IMR-90 (cell line): Measurements from ENCODE around the gene WIPI1. TPM values are rescaled to one million over a fixed set of nuclear protein-coding genes. Genes with fewer than 3 reads are reported as not detected.

Experiments
- ATAC-seq: fragments of 200-7000 bp; cut with Tn5 transposase; 2 replicates; pipeline ENCODE4 v1.9.1; 2020; ENCODE audit warnings: low read depth, mild to moderate bottlenecking, moderate library complexity
- BruUV-seq: library from RNA; stranded (reverse); fragments of 400-500 nt; replicated peaks from 2 replicates; lab custom pipeline; 2021; lab: Mats Ljungman, UMichigan
- CTCF ChIA-PET: fragments of 300-600 bp; formaldehyde crosslinking; extraction: SDS; loops from one replicate; lab custom pipeline; 2021; ENCODE audit warnings: antibody characterized with exemption; lab: Yijun Ruan, JAX
- POLR2A ChIA-PET: fragments of 300-600 bp; sonication (Branson Sonifier 250); formaldehyde crosslinking; loops from one replicate; lab custom pipeline; 2022; ENCODE audit warnings: antibody characterized with exemption; ENCODE audit not compliant: unreplicated experiment; lab: Charles Lee
- DNase-seq: peaks from one replicate; pipeline ENCODE4 v3.0.0; 2013
- H2AFZ ChIP-seq: replicated peaks from 2 replicates; pipeline ENCODE3; 2013; ENCODE audit warnings: low read length, mild to moderate bottlenecking; ENCODE audit not compliant: poor library complexity
- H2AK5ac ChIP-seq: 2 replicates; pipeline ENCODE4 v1.6.1; 2013; ENCODE audit warnings: low read depth, low read length, inconsistent platforms
- H2AK9ac ChIP-seq: replicated peaks from 2 replicates; pipeline ENCODE3; 2013; ENCODE audit warnings: mild to moderate bottlenecking, low read depth, low read length, moderate library complexity; ENCODE audit not compliant: poor library complexity
- H2BK120ac ChIP-seq: 2 replicates; pipeline ENCODE4 v1.6.1; 2013; ENCODE audit warnings: low read depth, low read length, inconsistent platforms
- H2BK15ac ChIP-seq: 3 replicates; pipeline ENCODE4 v1.6.1; 2013; ENCODE audit warnings: low read depth, low read length, inconsistent platforms
- H2BK20ac ChIP-seq: 2 replicates; pipeline ENCODE4 v1.6.1; 2013; ENCODE audit warnings: low read depth, mild to moderate bottlenecking, inconsistent platforms, low read length, moderate library complexity
- H2BK5ac ChIP-seq: 2 replicates; pipeline ENCODE4 v1.6.1; 2013; ENCODE audit warnings: mild to moderate bottlenecking, low read depth, low read length, inconsistent platforms; ENCODE audit not compliant: poor library complexity, severe bottlenecking
- H3K14ac ChIP-seq: replicated peaks from 2 replicates; pipeline ENCODE4 v1.6.1; 2013; ENCODE audit warnings: low read depth, low read length, inconsistent platforms
- H3K18ac ChIP-seq: 2 replicates; pipeline ENCODE4 v1.6.1; 2013; ENCODE audit warnings: low read depth, low read length, control low read depth
- H3K23ac ChIP-seq: 2 replicates; pipeline ENCODE4 v1.6.1; 2013; ENCODE audit warnings: low read depth, low read length, inconsistent platforms
- H3K27ac ChIP-seq: 2 replicates; pipeline ENCODE4 v1.5.1; 2013; ENCODE audit warnings: mild to moderate bottlenecking, control low read depth, low read length; ENCODE audit not compliant: insufficient read depth
- H3K27me3 ChIP-seq: 2 replicates; pipeline ENCODE4 v1.6.1; 2013; ENCODE audit warnings: low read length; ENCODE audit not compliant: control insufficient read depth, insufficient read depth
- H3K36me3 ChIP-seq: 2 replicates; pipeline ENCODE4 v1.6.1; 2013; ENCODE audit warnings: low read length, mixed read lengths; ENCODE audit not compliant: control insufficient read depth, insufficient read depth
- H3K4ac ChIP-seq: 2 replicates; pipeline ENCODE4 v1.6.1; 2013; ENCODE audit warnings: low read depth, low read length, inconsistent platforms
- H3K4me1 ChIP-seq: 2 replicates; pipeline ENCODE4 v1.6.1; 2013; ENCODE audit warnings: low read length, mixed read lengths; ENCODE audit not compliant: control insufficient read depth, insufficient read depth
- H3K4me2 ChIP-seq: 2 replicates; pipeline ENCODE4 v1.6.1; 2013; ENCODE audit warnings: low read depth, mild to moderate bottlenecking, control low read depth, low read length, moderate library complexity
- H3K4me3 ChIP-seq: 2 replicates; pipeline ENCODE4 v1.5.1; 2013; ENCODE audit warnings: low read depth, mild to moderate bottlenecking, control low read depth, low read length, moderate library complexity; ENCODE audit not compliant: insufficient read depth
- H3K56ac ChIP-seq: 2 replicates; pipeline ENCODE4 v1.6.1; 2013; ENCODE audit warnings: low read length, inconsistent platforms; ENCODE audit not compliant: insufficient read depth; ENCODE audit errors: extremely low read depth
- H3K79me1 ChIP-seq, 2 experiments: 2 replicates each; pipeline ENCODE4 v1.6.1; 2013; ENCODE audit warnings: low read length in 2 of 2, inconsistent platforms in 1 of 2, low read depth in 1 of 2
- H3K9ac ChIP-seq: 2 replicates; pipeline ENCODE4 v1.6.1; 2013; ENCODE audit warnings: low read depth, low read length, control low read depth
- H3K9me1 ChIP-seq: 2 replicates; pipeline ENCODE4 v1.6.1; 2013; ENCODE audit warnings: low read length, inconsistent platforms; ENCODE audit not compliant: insufficient read depth
- H3K9me3 ChIP-seq: 2 replicates; pipeline ENCODE4 v1.6.1; 2013; ENCODE audit warnings: low read length; ENCODE audit not compliant: control insufficient read depth, insufficient read depth
- H4K20me1 ChIP-seq: 2 replicates; pipeline ENCODE4 v1.6.1; 2013; ENCODE audit warnings: low read length, inconsistent platforms; ENCODE audit not compliant: insufficient read depth
- H4K5ac ChIP-seq: 2 replicates; pipeline ENCODE4 v1.6.1; 2013; ENCODE audit warnings: mild to moderate bottlenecking, low read depth, low read length, control low read depth
- H4K8ac ChIP-seq, 2 experiments: 2 replicates each; pipeline ENCODE4 v1.6.1; 2013; ENCODE audit warnings: low read depth in 2 of 2, low read length in 2 of 2, control low read depth in 1 of 2, inconsistent platforms in 1 of 2
- H4K91ac ChIP-seq: 2 replicates; pipeline ENCODE4 v1.6.1; 2013; ENCODE audit warnings: low read depth, low read length, inconsistent platforms; ENCODE audit not compliant: insufficient read depth
- CHD1 ChIP-seq: IDR thresholded peaks from 2 replicates; pipeline ENCODE4 v1.6.1; 2012; ENCODE audit warnings: low read depth, low read length, improper control_type of control experiment
- FOS ChIP-seq: fragments of 150-350 bp; IDR thresholded peaks from 2 replicates; pipeline ENCODE4 v1.6.1; 2016; ENCODE audit warnings: low read depth, low read length
- MXI1 ChIP-seq: IDR thresholded peaks from 2 replicates; pipeline ENCODE4 v1.6.1; 2012; ENCODE audit warnings: low read depth, mild to moderate bottlenecking, low read length, moderate library complexity, borderline replicate concordance
- NFE2L2 ChIP-seq: fragments of 150-350 bp; IDR thresholded peaks from 2 replicates; pipeline ENCODE4 v1.6.1; 2016; ENCODE audit warnings: low read depth, mild to moderate bottlenecking, low read length
- POLR2A ChIP-seq: IDR thresholded peaks from 2 replicates; pipeline ENCODE4 v1.6.1; 2012; ENCODE audit warnings: mild to moderate bottlenecking, low read depth, low read length
- RFX5 ChIP-seq: IDR thresholded peaks from 2 replicates; pipeline ENCODE4 v1.8.0; 2012; ENCODE audit warnings: low read depth, mild to moderate bottlenecking, low read length, moderate library complexity
- SMC3 ChIP-seq: fragments of 150-350 bp; IDR thresholded peaks from 2 replicates; pipeline ENCODE4 v1.6.1; 2016; ENCODE audit warnings: low read depth, mild to moderate bottlenecking, antibody characterized with exemption, low read length, moderate library complexity
- WGBS, 2 experiments: methylation state at CpG; one replicate each; pipeline versions ENCODE4 v1.1.5 to v1.1.7; 2013; ENCODE audit warnings: missing lambda C conversion rate in 2 of 2; ENCODE audit not compliant: insufficient read length in 1 of 2; ENCODE audit errors: extremely low coverage in 2 of 2; 5-methylcytosine and 5-hydroxymethylcytosine counted together
- dilution Hi-C: fragments of 300-500 bp; cut with HindIII; formaldehyde crosslinking; loops from one replicate; pipeline ENCODE4 v1.14.3; 2018; ENCODE audit warnings: low sequenced_read_pairs; ENCODE audit not compliant: unreplicated experiment
- in situ Hi-C: fragments of 300-500 bp; cut with MboI; formaldehyde crosslinking; loops from 3 replicates; pipeline ENCODE4 v1.14.3; 2019; ENCODE audit warnings: low sequenced_read_pairs, inconsistent platforms, mixed read lengths
- intact Hi-C: fragments of 100-400 bp; cut with micrococcal nuclease; formaldehyde crosslinking; loops from 2 replicates; pipeline ENCODE4 v1.10.0; 2022
- polyA plus RNA-seq, 3 experiments: library from polyadenylated mRNA; depleted of rRNA; stranded (reverse); fragments of >200 nt; gene quantifications; 2 replicates each; pipeline ENCODE4 v1.2.3, GENCODE V29; 2012; ENCODE audit warnings: low replicate concordance in 1 of 3
- total RNA-seq: library from RNA; depleted of rRNA; stranded (reverse); fragments of >200 nt; gene quantifications from 2 replicates; pipeline ENCODE4 v1.2.3, GENCODE V29; 2012
- TF ChIP-seq, protein P1 (sequence below): conservative IDR thresholded peaks from 2 replicates; pipeline ENCODE4 v1.5.1; 2012; ENCODE audit warnings: mild to moderate bottlenecking, low read depth, low read length, improper control_type of control experiment

The WIPI1 gene
- total and polyA plus RNA-seq, 2 of the 4 experiments (the other 2 are of a cell fraction), result 78.6 to 129 TPM

- H2BK120ac ChIP-seq, result no peak overlapping the region
- peaks cover 22% of the 10 kb centered on the region; the same call in 1 of the 2 replicates for H4K20me1 ChIP-seq
- ChIA-PET POLR2A (no interaction called here), CTCF (interaction anchor here (0.9 to 2.5 kb wide), 4 partner anchors 17 to 286 kb away, joined by 3 to 15 read pairs (median 4); no protein-coding TSS in a partner anchor)
- dilution Hi-C loops (no loop called here), in situ Hi-C loops (loop anchor here (25.0 kb wide), 1 partner anchor 496 kb away; no protein-coding TSS in a partner anchor), intact Hi-C loops (loop anchor here (5.0 kb wide), 1 partner anchor 76 kb away; no protein-coding TSS in a partner anchor)
- H2AK9ac ChIP-seq, result no peak overlapping the region
- H3K79me1 ChIP-seq, result peaks cover 6 to 32% of the 10 kb centered on the region in 2 experiments; a peak in 2 of 4 replicates
- H3K4me2 ChIP-seq, result peak overlapping the region; percentile 83
- H3K27ac ChIP-seq, result no peak overlapping the region
- peak overlapping the region; percentile 65; the same call in 1 of the 2 replicates for H3K4me3 ChIP-seq
- no peak overlapping the region for H4K8ac ChIP-seq
- no peaks in the 10 kb centered on the region for H3K36me3 ChIP-seq
- no peak overlapping the region for H2BK5ac ChIP-seq
- no peak overlapping the region for H4K5ac ChIP-seq
- H3K18ac ChIP-seq, result no peak overlapping the region
- no peak overlapping the region for H2BK20ac ChIP-seq
- H2AFZ ChIP-seq, result no peak overlapping the region
- no peak overlapping the region for H2BK15ac ChIP-seq
- H3K9ac ChIP-seq, result 0 out of 2 replicates have a peak overlapping the region, but pooled peaks have one; percentile 32
- WGBS, 2 experiments, result no CpG with 5 or more reads among the region's 12 CpGs
- H3K9me3 ChIP-seq, result no peaks in the 10 kb centered on the region
- H3K4ac ChIP-seq, result no peak overlapping the region
- no peak overlapping the region for H3K14ac ChIP-seq
- 0 out of 2 replicates have a peak overlapping the region, but pooled peaks have one; percentile 7 for H3K56ac ChIP-seq
- H2AK5ac ChIP-seq, result no peak overlapping the region
- no peak for ATAC-seq
- BruUV-seq, result no TSS peak
- H3K4me1 ChIP-seq, result peaks cover 2% of the 10 kb centered on the region; the same call in 1 of the 2 replicates
- TF ChIP-seq RFX5, result no peak
- TF ChIP-seq, protein P1, sequence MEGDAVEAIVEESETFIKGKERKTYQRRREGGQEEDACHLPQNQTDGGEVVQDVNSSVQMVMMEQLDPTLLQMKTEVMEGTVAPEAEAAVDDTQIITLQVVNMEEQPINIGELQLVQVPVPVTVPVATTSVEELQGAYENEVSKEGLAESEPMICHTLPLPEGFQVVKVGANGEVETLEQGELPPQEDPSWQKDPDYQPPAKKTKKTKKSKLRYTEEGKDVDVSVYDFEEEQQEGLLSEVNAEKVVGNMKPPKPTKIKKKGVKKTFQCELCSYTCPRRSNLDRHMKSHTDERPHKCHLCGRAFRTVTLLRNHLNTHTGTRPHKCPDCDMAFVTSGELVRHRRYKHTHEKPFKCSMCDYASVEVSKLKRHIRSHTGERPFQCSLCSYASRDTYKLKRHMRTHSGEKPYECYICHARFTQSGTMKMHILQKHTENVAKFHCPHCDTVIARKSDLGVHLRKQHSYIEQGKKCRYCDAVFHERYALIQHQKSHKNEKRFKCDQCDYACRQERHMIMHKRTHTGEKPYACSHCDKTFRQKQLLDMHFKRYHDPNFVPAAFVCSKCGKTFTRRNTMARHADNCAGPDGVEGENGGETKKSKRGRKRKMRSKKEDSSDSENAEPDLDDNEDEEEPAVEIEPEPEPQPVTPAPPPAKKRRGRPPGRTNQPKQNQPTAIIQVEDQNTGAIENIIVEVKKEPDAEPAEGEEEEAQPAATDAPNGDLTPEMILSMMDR, result no peak
- TF ChIP-seq POLR2A, result no peak
- TF ChIP-seq MXI1, result no peak
- TF ChIP-seq SMC3, result no peak
- no peak for TF ChIP-seq CHD1
- TF ChIP-seq FOS, result no peak
- no peak for TF ChIP-seq NFE2L2
- H4K91ac ChIP-seq, result no peak overlapping the region
- no peaks in the 10 kb centered on the region for H3K9me1 ChIP-seq
- DNase-seq, result no peak
- peak overlapping the region; percentile 39; the same call in 1 of the 2 replicates for H3K23ac ChIP-seq
- H3K27me3 ChIP-seq, result peaks cover 2% of the 10 kb centered on the region; the same call in 1 of the 2 replicates
Measured at GRCh38 chr17:68458260-68459036, 1.2 kb upstream of the WIPI1 start.
